SK-N-SH treated with all-trans-retinoic acid at 6 μM for 48 hours (cell line): Measurements from ENCODE around the gene PEX5L.

Experiments used
- ATAC-seq: fragments of 200-7000 bp; cut with Tn5 transposase; 3 replicates; pipeline ENCODE4 v1.9.1; 2020; ENCODE audit warnings: mild to moderate bottlenecking, moderate library complexity
- BACH2 ChIP-seq: fragments of 250-450 bp; sonication (Bioruptor Pico); IDR thresholded peaks from 2 replicates; pipeline ENCODE4 v1.9.0; 2021; ENCODE audit warnings: mild to moderate bottlenecking, borderline replicate concordance
- CSDC2 ChIP-seq: fragments of 250-450 bp; sonication (Bioruptor Pico); IDR thresholded peaks from 2 replicates; pipeline ENCODE4 v1.5.0; 2020; ENCODE audit warnings: mild to moderate bottlenecking, moderate library complexity
- CSRNP3 ChIP-seq: fragments of 250-450 bp; sonication (Bioruptor Pico); IDR thresholded peaks from 2 replicates; pipeline ENCODE4 v1.5.1; 2021; ENCODE audit warnings: mild to moderate bottlenecking, moderate library complexity
- ESRRG ChIP-seq: fragments of 250-450 bp; sonication (Bioruptor Pico); IDR thresholded peaks from 2 replicates; pipeline ENCODE4 v1.6.1; 2021; ENCODE audit warnings: mild to moderate bottlenecking
- GLIS3 ChIP-seq: fragments of 250-450 bp; sonication (Bioruptor Pico); IDR thresholded peaks from 2 replicates; pipeline ENCODE4 v1.5.0; 2020; ENCODE audit warnings: mild to moderate bottlenecking, moderate library complexity
- ISL1 ChIP-seq: fragments of 250-450 bp; sonication (Bioruptor Pico); IDR thresholded peaks from 2 replicates; pipeline ENCODE4 v2.1.2; 2022; ENCODE audit warnings: mild to moderate bottlenecking, moderate library complexity
- OSR1 ChIP-seq: fragments of 250-450 bp; sonication (Bioruptor Pico); IDR thresholded peaks from 2 replicates; pipeline ENCODE4 v1.8.0; 2022; ENCODE audit warnings: moderate library complexity, mild to moderate bottlenecking, inconsistent platforms
- PATZ1 ChIP-seq: fragments of 250-450 bp; sonication (Bioruptor Pico); IDR thresholded peaks from 2 replicates; pipeline ENCODE4 v1.8.0; 2020; ENCODE audit warnings: mild to moderate bottlenecking, moderate library complexity, borderline replicate concordance
- POU6F1 ChIP-seq: fragments of 250-450 bp; sonication (Bioruptor Pico); IDR thresholded peaks from 2 replicates; pipeline ENCODE4 v1.8.0; 2021; ENCODE audit warnings: low read depth, mild to moderate bottlenecking, moderate library complexity, borderline replicate concordance
- RARB ChIP-seq: fragments of 250-450 bp; sonication (Bioruptor Pico); IDR thresholded peaks from 2 replicates; pipeline ENCODE4 v1.8.0; 2021; ENCODE audit warnings: mild to moderate bottlenecking, moderate library complexity
- SNAI2 ChIP-seq: fragments of 250-450 bp; sonication (Bioruptor Pico); IDR thresholded peaks from 2 replicates; pipeline ENCODE4 v1.5.0; 2020; ENCODE audit warnings: mild to moderate bottlenecking, moderate library complexity
- TOX ChIP-seq: fragments of 250-450 bp; sonication (Bioruptor Pico); IDR thresholded peaks from 2 replicates; pipeline ENCODE4 v1.8.0; 2021; ENCODE audit warnings: mild to moderate bottlenecking, moderate library complexity, borderline replicate concordance
- TSHZ2 ChIP-seq: fragments of 250-450 bp; sonication (Bioruptor Pico); IDR thresholded peaks from 2 replicates; pipeline ENCODE4 v1.5.0; 2020; ENCODE audit warnings: mild to moderate bottlenecking, moderate library complexity
- ZC3H10 ChIP-seq: fragments of 250-450 bp; sonication (Bioruptor Pico); IDR thresholded peaks from 2 replicates; pipeline ENCODE4 v1.5.1; 2021; ENCODE audit warnings: mild to moderate bottlenecking, moderate library complexity
- ZFP3 ChIP-seq: fragments of 250-450 bp; sonication (Bioruptor Pico); IDR thresholded peaks from 2 replicates; pipeline ENCODE4 v1.5.0; 2020; ENCODE audit warnings: mild to moderate bottlenecking, moderate library complexity
- ZFP30 ChIP-seq: fragments of 450-650 bp; formaldehyde crosslinking; IDR thresholded peaks from 2 replicates; pipeline ENCODE4 v1.5.0; 2022; ENCODE audit warnings: mild to moderate bottlenecking, moderate library complexity
- ZNF565 ChIP-seq: fragments of 450-650 bp; formaldehyde crosslinking; conservative IDR thresholded peaks from 2 replicates; pipeline ENCODE4 v1.5.0; 2020; ENCODE audit warnings: low read depth, mild to moderate bottlenecking, moderate library complexity
- ZNF70 ChIP-seq: fragments of 450-650 bp; formaldehyde crosslinking; IDR thresholded peaks from 2 replicates; pipeline ENCODE4 v1.5.0; 2020; ENCODE audit warnings: mild to moderate bottlenecking, moderate library complexity
- ZNF8 ChIP-seq: fragments of 450-650 bp; formaldehyde crosslinking; IDR thresholded peaks from 2 replicates; pipeline ENCODE4 v1.5.0; 2020; ENCODE audit warnings: mild to moderate bottlenecking, moderate library complexity

Gene PEX5L

GRCh38 chr3:179842061-179842460 is 194.7 kb downstream of the PEX5L start (continued):
- no peak for TF ChIP-seq SNAI2 (CRISPR knock-in tag)
- TF ChIP-seq ZFP30: no peak
- TF ChIP-seq ZC3H10: no peak
- no peak for TF ChIP-seq CSDC2 (CRISPR knock-in tag)
- TF ChIP-seq ESRRG (CRISPR knock-in tag): no peak
- TF ChIP-seq TOX (CRISPR knock-in tag): no peak

GRCh38 chr3:179840985-179841384 is 195.8 kb downstream of the PEX5L start:
- TF ChIP-seq TOX (CRISPR knock-in tag) (no peak), ZNF8 (no peak), CSRNP3 (CRISPR knock-in tag) (no peak), POU6F1 (no peak), ZNF70 (CRISPR knock-in tag) (no peak), PATZ1 (CRISPR knock-in tag) (no peak), ZC3H10 (no peak), CSDC2 (CRISPR knock-in tag) (no peak), ISL1 (no peak), OSR1 (CRISPR knock-in tag) (no peak), TSHZ2 (CRISPR knock-in tag) (no peak), RARB (no peak)

GRCh38 chr3:179837374-179837773 is 199.4 kb downstream of the PEX5L start:
- peak; percentile 56 for ATAC-seq
- TF ChIP-seq ZNF565 (CRISPR knock-in tag): no peak
- TF ChIP-seq OSR1 (CRISPR knock-in tag): no peak
- TF ChIP-seq ZFP30: no peak
- no peak for TF ChIP-seq ZFP3 (CRISPR knock-in tag)
- no peak for TF ChIP-seq BACH2
- TF ChIP-seq ISL1: no peak
- no peak for TF ChIP-seq ESRRG (CRISPR knock-in tag)
- no peak for TF ChIP-seq GLIS3

More at GRCh38 chr3:179840985-179841384, 195.8 kb downstream of the PEX5L start:
- ATAC-seq: peak; percentile 85

GRCh38 chr3:179833294-179833693 is 203.4 kb downstream of the PEX5L start:
- no peak for TF ChIP-seq RARB
- TF ChIP-seq ISL1: no peak
- TF ChIP-seq CSDC2 (CRISPR knock-in tag): no peak
- no peak for TF ChIP-seq PATZ1 (CRISPR knock-in tag)
- no peak for TF ChIP-seq ZNF8
- no peak for TF ChIP-seq POU6F1
- TF ChIP-seq BACH2: no peak
- ATAC-seq: no peak
